IPS-15b (cell line): ENCODE results near the gene RADIL.

ENCODE experiments used
- H3K27me3 ChIP-seq: one replicate; pipeline ENCODE4 v1.6.1; 2013; ENCODE audit warnings: low read length; ENCODE audit not compliant: control insufficient read depth, insufficient read depth
- H3K36me3 ChIP-seq: one replicate; pipeline ENCODE4 v1.6.1; 2013; ENCODE audit warnings: low read length; ENCODE audit not compliant: control insufficient read depth, insufficient read depth
- H3K4me1 ChIP-seq: one replicate; pipeline ENCODE4 v1.6.1; 2013; ENCODE audit warnings: mild to moderate bottlenecking, low read length; ENCODE audit not compliant: control insufficient read depth, insufficient read depth
- H3K4me3 ChIP-seq: one replicate; pipeline ENCODE4 v1.5.1; 2013; ENCODE audit warnings: low read depth, low read length
- H3K9ac ChIP-seq: one replicate; pipeline ENCODE4 v1.6.1; 2013; ENCODE audit warnings: low read depth, mild to moderate bottlenecking, low read length
- H3K9me3 ChIP-seq: one replicate; pipeline ENCODE4 v1.6.1; 2013; ENCODE audit warnings: mild to moderate bottlenecking, low read length; ENCODE audit not compliant: control insufficient read depth, insufficient read depth

Gene RADIL

GRCh38 chr7:4758111-4758510 lies 125.4 kb downstream of the RADIL start:
- peaks cover 22% of the 10 kb centered on the region for H3K36me3 ChIP-seq

GRCh38 chr7:4755045-4755444 lies 128.5 kb downstream of the RADIL start:
- Histone ChIP-seq H3K27me3 (no peaks in the 10 kb centered on the region), H3K4me1 (no peaks in the 10 kb centered on the region), H3K36me3 (peaks cover 17% of the 10 kb centered on the region), H3K9ac (no peak overlapping the region), H3K9me3 (no peaks in the 10 kb centered on the region), H3K4me3 (no peak overlapping the region)

More at GRCh38 chr7:4758111-4758510, 125.4 kb downstream of the RADIL start:
- Histone ChIP-seq H3K4me1 (no peaks in the 10 kb centered on the region), H3K9ac (no peak overlapping the region), H3K9me3 (no peaks in the 10 kb centered on the region), H3K27me3 (no peaks in the 10 kb centered on the region), H3K4me3 (no peak overlapping the region)

DNA sequence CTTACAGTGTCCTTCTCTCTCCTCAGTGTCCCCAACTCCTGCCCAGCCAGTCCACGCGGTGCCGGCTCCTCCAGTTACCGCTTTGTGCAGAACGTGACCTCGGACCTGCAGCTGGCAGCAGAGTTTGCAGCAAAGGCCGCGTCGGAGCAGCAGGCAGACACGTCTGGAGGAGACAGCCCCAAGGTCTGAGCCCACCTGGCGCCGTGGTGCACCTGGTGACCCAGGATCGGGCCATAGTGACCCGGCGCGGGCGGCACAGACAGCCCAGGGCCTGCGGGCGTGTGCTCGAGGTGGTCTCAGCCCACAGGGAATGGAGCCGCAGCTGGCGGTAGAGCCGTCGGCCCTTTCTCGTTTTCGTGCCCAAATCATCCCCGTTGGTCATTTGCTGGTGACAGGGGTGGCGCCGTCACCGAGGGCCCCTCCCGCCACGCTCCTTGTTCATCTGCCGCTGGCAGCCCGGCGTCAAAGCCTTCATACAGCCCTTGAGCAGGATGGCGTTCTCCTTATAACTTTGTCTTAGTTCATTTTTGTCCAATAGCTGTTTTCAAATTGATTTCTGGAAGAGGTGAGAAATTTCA lies 129.0 kb downstream of the RADIL start:
- peaks cover 17% of the 10 kb centered on the region for H3K36me3 ChIP-seq

DNA sequence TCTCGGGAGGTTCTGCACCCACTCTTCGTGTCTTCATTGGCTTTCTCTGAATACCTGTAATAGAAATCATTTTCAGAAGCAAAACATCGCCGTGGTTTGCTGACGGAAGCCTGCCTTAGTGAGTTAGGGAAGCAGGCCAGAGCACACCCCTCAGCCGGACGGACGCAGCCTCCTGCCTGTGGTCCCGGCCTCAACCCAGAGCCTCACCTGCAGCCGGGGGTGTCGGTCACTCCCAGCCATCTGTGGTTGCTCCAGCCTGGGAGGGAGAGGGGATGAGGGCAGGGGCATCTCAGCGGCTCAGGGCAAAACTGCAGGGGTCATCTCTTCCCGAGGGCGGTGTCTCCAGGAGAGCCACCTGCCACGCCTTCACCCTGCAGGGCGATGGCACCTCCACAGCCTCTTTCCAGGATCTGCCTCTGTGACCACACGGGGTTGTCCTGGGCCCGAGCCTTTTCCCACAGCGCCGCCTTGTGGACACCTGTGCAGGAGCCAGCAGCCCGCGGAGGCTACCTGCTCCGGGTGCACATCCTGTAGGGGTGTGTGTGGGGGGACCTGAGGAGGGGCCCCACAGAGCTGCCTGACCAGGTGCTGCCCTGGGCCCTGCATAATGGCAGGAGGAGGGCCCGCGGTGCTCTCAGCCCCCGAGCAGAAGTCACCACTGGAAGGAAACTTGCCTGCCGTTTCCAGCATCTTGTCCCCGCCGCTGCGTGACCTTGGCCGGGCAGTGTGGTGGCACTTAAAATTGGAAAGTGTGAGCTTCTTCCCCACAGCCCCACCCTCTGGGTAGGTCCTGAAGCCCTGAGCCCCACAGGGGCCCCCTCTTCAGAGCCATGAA lies 129.7 kb downstream of the RADIL start:
- Histone ChIP-seq H3K9ac (no peak overlapping the region), H3K9me3 (no peaks in the 10 kb centered on the region), H3K36me3 (peaks cover 17% of the 10 kb centered on the region), H3K4me3 (no peak overlapping the region), H3K4me1 (no peaks in the 10 kb centered on the region), H3K27me3 (no peaks in the 10 kb centered on the region)

More for the DNA sequence above, 129.0 kb downstream of the RADIL start:
- H3K9me3 ChIP-seq: no peaks in the 10 kb centered on the region
- H3K4me3 ChIP-seq: no peak overlapping the region
- no peaks in the 10 kb centered on the region for H3K27me3 ChIP-seq
- no peaks in the 10 kb centered on the region for H3K4me1 ChIP-seq
- H3K9ac ChIP-seq: no peak overlapping the region

- H3K9me3 ChIP-seq: no peaks in the 10 kb centered on the region
- H3K9ac ChIP-seq: no peak overlapping the region
- H3K4me1 ChIP-seq: no peaks in the 10 kb centered on the region
- peaks cover 11% of the 10 kb centered on the region for H3K36me3 ChIP-seq
- no peak overlapping the region for H3K4me3 ChIP-seq
- no peaks in the 10 kb centered on the region for H3K27me3 ChIP-seq
Measured at GRCh38 chr7:4751398-4751947, 132.0 kb downstream of the RADIL start.

DNA sequence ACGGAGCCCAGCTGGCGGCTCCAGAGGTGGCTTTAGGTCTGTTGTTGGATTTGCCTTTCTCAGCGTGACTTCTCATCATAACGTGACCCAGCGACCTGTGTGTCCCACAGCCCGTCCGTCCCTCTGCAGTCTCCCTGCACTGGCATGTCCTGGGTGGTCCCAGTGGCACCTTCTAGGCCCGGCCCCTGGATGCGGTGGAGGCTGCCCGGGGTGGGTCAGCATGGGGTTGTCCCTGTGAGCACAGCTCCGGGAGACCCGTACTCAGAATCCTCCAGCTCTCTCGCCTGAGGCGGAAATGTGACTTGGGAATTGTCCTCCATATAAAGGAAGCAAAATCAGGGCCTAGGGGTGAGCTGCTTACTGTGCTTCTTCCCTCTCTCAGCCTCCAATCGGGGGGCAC lies 133.7 kb downstream of the RADIL start:
- Histone ChIP-seq H3K4me3 (no peak overlapping the region), H3K27me3 (no peaks in the 10 kb centered on the region), H3K36me3 (peaks cover 5% of the 10 kb centered on the region), H3K9me3 (no peaks in the 10 kb centered on the region), H3K9ac (no peak overlapping the region), H3K4me1 (no peaks in the 10 kb centered on the region)

DNA sequence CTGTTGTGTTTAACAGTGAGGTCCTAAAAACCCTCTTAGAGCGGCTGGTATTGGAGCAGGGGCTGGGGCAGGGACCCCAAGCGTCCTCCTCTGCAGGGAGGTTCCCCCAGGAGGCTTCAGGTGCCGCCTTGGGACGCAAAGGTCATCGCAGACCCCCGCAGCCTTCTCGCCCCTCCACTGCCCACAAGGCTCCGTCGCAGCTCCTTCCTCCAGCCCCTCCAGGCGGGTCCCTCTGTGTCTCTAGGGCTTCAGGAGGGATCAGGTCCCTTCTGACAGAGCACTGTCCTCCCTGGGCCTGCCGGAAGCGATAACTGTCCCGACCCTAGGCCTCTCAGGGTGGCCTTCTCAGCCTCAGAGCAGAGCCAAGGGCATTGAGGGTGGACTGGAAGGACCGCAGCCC lies 134.2 kb downstream of the RADIL start:
- no peak overlapping the region for H3K9ac ChIP-seq
- peaks cover 2% of the 10 kb centered on the region for H3K36me3 ChIP-seq
- H3K4me3 ChIP-seq: no peak overlapping the region
- H3K4me1 ChIP-seq: no peaks in the 10 kb centered on the region
- no peaks in the 10 kb centered on the region for H3K9me3 ChIP-seq
- H3K27me3 ChIP-seq: peaks cover under 1% of the 10 kb centered on the region
